Suprapubic skin (tissue), 3 donors: ENCODE results near the gene NSD1.

ENCODE experiments used
- CTCF ChIP-seq, 2 donors: fragments of 200-600 bp in 1 of 2; fragments of 450-650 bp in 1 of 2; sonication (generic) in 1 of 2; IDR thresholded peaks; one replicate each; pipeline ENCODE4 v1.5.1; 2016 to 2019; ENCODE audit warnings: antibody characterized with exemption in 2 of 2, mild to moderate bottlenecking in 1 of 2, moderate library complexity in 1 of 2
- EP300 ChIP-seq: sonication (generic); formaldehyde crosslinking; IDR thresholded peaks from one replicate; pipeline ENCODE4 v1.6.1; 2017; ENCODE audit warnings: antibody characterized with exemption
- POLR2A ChIP-seq, 2 donors: fragments of 450-650 bp; IDR thresholded peaks; one replicate each; pipeline ENCODE4 v1.6.1; 2017; ENCODE audit warnings: antibody characterized with exemption in 2 of 2, mild to moderate bottlenecking in 2 of 2, moderate library complexity in 2 of 2

DNA sequence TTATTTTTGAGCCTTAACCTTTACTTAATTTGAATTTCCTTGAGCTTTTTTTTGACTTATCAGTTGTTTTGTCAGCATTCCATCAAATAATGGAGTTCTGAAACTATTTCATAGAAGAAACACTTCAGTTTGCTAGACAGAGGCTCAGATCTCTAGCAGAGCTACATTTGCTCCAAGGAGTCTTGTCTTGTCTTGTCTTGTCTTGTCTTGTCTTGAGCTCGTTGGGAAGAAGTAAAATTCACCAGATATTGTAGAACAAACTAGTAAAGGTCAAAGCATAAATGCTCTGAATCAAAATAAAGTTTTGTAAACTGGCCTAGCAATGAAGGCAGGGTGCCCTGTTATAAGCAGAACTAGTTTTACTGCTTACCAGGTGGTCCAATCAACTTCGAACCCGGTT is 136.4 kb downstream of the NSD1 start:
- TF ChIP-seq CTCF (IDR thresholded peaks at IDR 0.05) (no peak), POLR2A (IDR thresholded peaks at IDR 0.05) (no peak), EP300 (no peak)
